Spleen (tissue), 11 donors: Measurements from ENCODE around the gene MAP4K2. TPM values are rescaled to one million over a fixed set of nuclear protein-coding genes. Genes with fewer than 3 reads are reported as not detected.

Experiments
- DNase-seq: peaks from one replicate; pipeline ENCODE4 v3.0.0-alpha.2; 2020
- H3K27ac ChIP-seq, 8 donors: fragments of 200-600 bp; sonication (generic) in 7 of 8; 1 replicate in 4 of 8; 2 replicates in 4 of 8; pipeline versions ENCODE4 v1.5.0 to v1.8.0; 2016 to 2021; ENCODE audit warnings: inconsistent platforms in 4 of 8, mild to moderate bottlenecking in 4 of 8, moderate library complexity in 1 of 8
- H3K27me3 ChIP-seq, 7 donors: fragments of 200-600 bp; sonication (generic) in 6 of 7; replicated peaks in 1 of 7; 1 replicate in 4 of 7; 2 replicates in 3 of 7; pipeline versions ENCODE4 v1.5.0 to v1.8.0; 2016 to 2021; ENCODE audit warnings: inconsistent platforms in 3 of 7, mild to moderate bottlenecking in 1 of 7
- H3K36me3 ChIP-seq, 6 donors: fragments of 200-600 bp; sonication (generic) in 5 of 6; 1 replicate in 4 of 6; 2 replicates in 2 of 6; pipeline versions ENCODE4 v1.5.0 to v1.8.0; 2016 to 2021; ENCODE audit warnings: inconsistent platforms in 2 of 6
- H3K4me1 ChIP-seq, 6 donors: fragments of 200-600 bp; sonication (generic) in 5 of 6; 1 replicate in 3 of 6; 2 replicates in 3 of 6; pipeline versions ENCODE4 v1.5.0 to v1.8.0; 2016 to 2021; ENCODE audit warnings: inconsistent platforms in 3 of 6
- H3K4me3 ChIP-seq, 8 donors: fragments of 200-600 bp; sonication (generic) in 7 of 8; 1 replicate in 4 of 8; 2 replicates in 4 of 8; pipeline versions ENCODE4 v1.5.0 to v1.8.0; 2016 to 2021; ENCODE audit warnings: inconsistent platforms in 4 of 8, mild to moderate bottlenecking in 4 of 8, moderate library complexity in 2 of 8
- H3K9me3 ChIP-seq, 8 donors: fragments of 200-600 bp; sonication (generic) in 7 of 8; 1 replicate in 4 of 8; 2 replicates in 4 of 8; pipeline versions ENCODE4 v1.5.0 to v1.8.0; 2016 to 2021; ENCODE audit warnings: inconsistent platforms in 4 of 8
- POLR2A ChIP-seq, 3 donors: fragments of 450-650 bp; IDR thresholded peaks; one replicate each; pipeline ENCODE4 v1.5.1; 2017; ENCODE audit warnings: antibody characterized with exemption in 3 of 3, mild to moderate bottlenecking in 1 of 3
- POLR2AphosphoS5 ChIP-seq, 3 donors: sonication (generic); formaldehyde crosslinking; IDR thresholded peaks; one replicate each; pipeline ENCODE4 v1.5.1; 2017; ENCODE audit warnings: antibody characterized with exemption in 3 of 3
- WGBS, 5 donors: extraction: QIAGEN DNeasy Blood & Tissue Kit in 3 of 5; methylation state at CpG; one replicate each; pipeline versions ENCODE4 v1.1.5 to v1.1.7; 2013 to 2018; 5-methylcytosine and 5-hydroxymethylcytosine counted together
- intact Hi-C: fragments of 100-400 bp; cut with DNase I; formaldehyde crosslinking; loops from one replicate; pipeline ENCODE4 v1.15.0; 2023; ENCODE audit warnings: low total_unique reads
- polyA plus RNA-seq, 3 donors: library from polyadenylated mRNA; stranded (reverse); fragments of 200-250 nt; gene quantifications; one replicate each; pipeline ENCODE4 v1.2.1, GENCODE V29; 2013
- total RNA-seq, 7 donors: library from RNA; depleted of rRNA in 3 of 7; stranded (reverse); fragments of >200 nt in 3 of 7; fragmentation: NEBNext Ultra II Directional in 4 of 7; extraction: Animal tissue kit (Norgen Biotek cat#: 25700) in 4 of 7; gene quantifications; one replicate each; pipeline versions ENCODE4 v1.1.0 to v1.2.1, GENCODE V29; 2016 to 2021
- TF ChIP-seq, protein P1 (sequence below), 11 experiments: fragments of 200-600 bp in 7 of 11; fragments of 450-650 bp in 4 of 11; sonication (generic) in 4 of 11; IDR thresholded peaks in 8 of 11; conservative IDR thresholded peaks in 3 of 11; 1 replicate in 7 of 11; 2 replicates in 4 of 11; pipeline versions ENCODE4 v1.4.0 to v1.8.0; 2016 to 2021; ENCODE audit warnings: antibody characterized with exemption in 11 of 11, inconsistent platforms in 4 of 11, mild to moderate bottlenecking in 1 of 11
- donor health status: healthy with polysubstance abuse.
- donor health status: DM: no; HTN: no; CAD: no; lungs with moderate emphysema.
- donor health status: DM: no; HTN: no; CAD: no.
- donor health status: Bipolar disorder and iron deficiency.
- donor health status: healthy.
- donor health status: DM: no; HTN: no; CAD: no.
- donor health status: DM: yes; HTN: yes; CAD: no.

MAP4K2 gene
- total and polyA plus RNA-seq, 10 donors, result 40.8 to 106 (median 60.6) TPM

- WGBS, 5 donors, result 88 to 92% (median 89%) methylated on average over 5 of the region's 5 CpGs
- no peaks in the 10 kb centered on the region for H3K9me3 ChIP-seq
- TF ChIP-seq POLR2A (IDR thresholded peaks at IDR 0.05) (no peak), POLR2AphosphoS5 (IDR thresholded peaks at IDR 0.05) (no peak)
- TF ChIP-seq, protein P1, sequence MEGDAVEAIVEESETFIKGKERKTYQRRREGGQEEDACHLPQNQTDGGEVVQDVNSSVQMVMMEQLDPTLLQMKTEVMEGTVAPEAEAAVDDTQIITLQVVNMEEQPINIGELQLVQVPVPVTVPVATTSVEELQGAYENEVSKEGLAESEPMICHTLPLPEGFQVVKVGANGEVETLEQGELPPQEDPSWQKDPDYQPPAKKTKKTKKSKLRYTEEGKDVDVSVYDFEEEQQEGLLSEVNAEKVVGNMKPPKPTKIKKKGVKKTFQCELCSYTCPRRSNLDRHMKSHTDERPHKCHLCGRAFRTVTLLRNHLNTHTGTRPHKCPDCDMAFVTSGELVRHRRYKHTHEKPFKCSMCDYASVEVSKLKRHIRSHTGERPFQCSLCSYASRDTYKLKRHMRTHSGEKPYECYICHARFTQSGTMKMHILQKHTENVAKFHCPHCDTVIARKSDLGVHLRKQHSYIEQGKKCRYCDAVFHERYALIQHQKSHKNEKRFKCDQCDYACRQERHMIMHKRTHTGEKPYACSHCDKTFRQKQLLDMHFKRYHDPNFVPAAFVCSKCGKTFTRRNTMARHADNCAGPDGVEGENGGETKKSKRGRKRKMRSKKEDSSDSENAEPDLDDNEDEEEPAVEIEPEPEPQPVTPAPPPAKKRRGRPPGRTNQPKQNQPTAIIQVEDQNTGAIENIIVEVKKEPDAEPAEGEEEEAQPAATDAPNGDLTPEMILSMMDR (IDR thresholded peaks at IDR 0.05 in 8 of 11, conservative IDR thresholded peaks at IDR 0.05 in 3 of 11), result no peak
- DNase-seq, result no peak
- no peaks in the 10 kb centered on the region for H3K36me3 ChIP-seq
- H3K4me1 ChIP-seq, result peaks cover 8 to 28% (median 15%) of the 10 kb centered on the region in 6 donors
- intact Hi-C loops, result no loop called here
- no peak overlapping the region for H3K27ac ChIP-seq
- H3K27me3 ChIP-seq, result no peaks in the 10 kb centered on the region
- H3K4me3 ChIP-seq, result no peak overlapping the region
These were observed 10.8 kb upstream of the MAP4K2 start for GRCh38 chr11:64813826-64814225.

DNA sequence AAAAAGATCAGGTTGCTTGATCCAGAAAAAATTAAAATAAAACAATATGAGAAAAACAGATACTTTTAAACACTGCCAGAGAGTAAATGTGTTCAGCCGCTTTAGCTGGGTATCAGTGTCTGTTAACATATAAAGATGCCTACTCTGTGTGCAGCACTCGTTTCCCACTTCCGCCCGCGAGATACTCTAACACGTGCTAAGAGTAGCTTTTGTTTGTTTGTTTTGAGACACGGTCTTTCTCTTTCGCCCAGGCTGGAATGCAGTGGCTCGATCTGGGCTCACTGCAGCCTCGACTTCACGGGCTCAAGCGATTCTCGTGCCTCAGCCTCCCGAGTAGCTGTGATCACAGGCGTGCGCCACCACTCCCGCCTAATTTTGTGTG, 7.9 kb upstream of the MAP4K2 start:
- TF ChIP-seq POLR2AphosphoS5 (IDR thresholded peaks at IDR 0.05), result no peak
- TF ChIP-seq, protein P1 (IDR thresholded peaks at IDR 0.05 in 8 of 11, conservative IDR thresholded peaks at IDR 0.05 in 3 of 11), result no peak
- no peak for TF ChIP-seq POLR2A (IDR thresholded peaks at IDR 0.05)
- WGBS, 5 donors, result 53 to 58% (median 55%) methylated on average over 17 of the region's 17 CpGs
- no peaks in the 10 kb centered on the region for H3K27me3 ChIP-seq
- H3K9me3 ChIP-seq, result no peaks in the 10 kb centered on the region
- peak overlapping the region; percentile 32 to 88 (median 81) for H3K27ac ChIP-seq
- peaks cover 0 to 24% (median under 1%) of the 10 kb centered on the region in 6 donors for H3K36me3 ChIP-seq
- intact Hi-C loops, result no loop called here
- peaks cover 8 to 49% (median 18%) of the 10 kb centered on the region in 6 donors for H3K4me1 ChIP-seq
- DNase-seq, result no peak
- peak overlapping the region; percentile 63 to 92 (median 78) for H3K4me3 ChIP-seq

GRCh38 chr11:64810271-64810890, 7.4 kb upstream of the MAP4K2 start, which contains the start of gene MEN1:
MEN1 (minus strand) TSS chr11:64810551; CDS start chr11:64810109, 442 bp downstream.
- DNase-seq, result peak; percentile 96
- WGBS, 5 donors, result 0 to 1% (median 1%) methylated on average over 38 to 46 of the region's 46 CpGs
- TF ChIP-seq POLR2A (IDR thresholded peaks at IDR 0.05) (no peak), POLR2AphosphoS5 (IDR thresholded peaks at IDR 0.05) (peak; percentile 88 to 92 (median 91))
- TF ChIP-seq, protein P1 (IDR thresholded peaks at IDR 0.05 in 8 of 11, conservative IDR thresholded peaks at IDR 0.05 in 3 of 11), result peak in 5 of 11 experiments; percentile 6 to 24 (median 14)
- peak within 1 kb of the TSS; percentile 32 to 88 (median 81) for H3K27ac ChIP-seq
- no peaks in the 10 kb centered on the region for H3K27me3 ChIP-seq
- peak within 1 kb of the TSS; percentile 63 to 92 (median 78) for H3K4me3 ChIP-seq
- peaks cover 0 to 29% (median 4%) of the 10 kb centered on the region in 6 donors for H3K36me3 ChIP-seq
- peaks cover 8 to 50% (median 18%) of the 10 kb centered on the region in 6 donors for H3K4me1 ChIP-seq
- no peaks in the 10 kb centered on the region for H3K9me3 ChIP-seq
- intact Hi-C loops, result no loop called here

GRCh38 chr11:64809781-64810241, 6.8 kb upstream of the MAP4K2 start:
- no peak for TF ChIP-seq POLR2AphosphoS5 (IDR thresholded peaks at IDR 0.05)
- TF ChIP-seq, protein P1 (IDR thresholded peaks at IDR 0.05 in 8 of 11, conservative IDR thresholded peaks at IDR 0.05 in 3 of 11), result no peak
- TF ChIP-seq POLR2A (IDR thresholded peaks at IDR 0.05), result no peak
- Histone ChIP-seq H3K27ac (peak overlapping the region in 7 of 8 donors; percentile 32 to 88 (median 81)), H3K4me1 (peaks cover 8 to 54% (median 21%) of the 10 kb centered on the region in 6 donors), H3K27me3 (no peaks in the 10 kb centered on the region), H3K36me3 (peaks cover 0 to 35% (median 10%) of the 10 kb centered on the region in 6 donors), H3K4me3 (peak overlapping the region; percentile 63 to 92 (median 78)), H3K9me3 (no peaks in the 10 kb centered on the region)
- peak; percentile 86 for DNase-seq
- WGBS, 5 donors, result 5 to 21% (median 7%) methylated on average over 16 to 44 of the region's 44 CpGs
- intact Hi-C loops, result no loop called here
